Measurements from ENCODE around the gene SLC15A3. TPM values are rescaled to one million over a fixed set of nuclear protein-coding genes. Genes with fewer than 3 reads are reported as not detected.

Gene SLC15A3
- total and polyA plus RNA-seq, 4 donors = 9.0 to 20.9 (median 16.3) TPM

GRCh38 chr11:60952742-60953170, 780 bp upstream of the SLC15A3 start:
- 50% methylated on average over 3 of the region's 3 CpGs for WGBS
- H3K4me1 ChIP-seq (ENCODE audit: control insufficient read depth in 4 of 4, insufficient read depth in 4 of 4, low read length in 3 of 4) = peaks cover 5 to 23% (median 14%) of the 10 kb centered on the region in 4 donors
- peak overlapping the region; percentile 77 to 96 for H3K27ac ChIP-seq (ENCODE audit: low read depth in 1 of 2, low read length in 2 of 2)
- no peaks in the 10 kb centered on the region for H3K27me3 ChIP-seq (ENCODE audit: control insufficient read depth in 4 of 4, insufficient read depth in 4 of 4, low read length in 3 of 4)
- TF ChIP-seq TAF1 (conservative IDR thresholded peaks at IDR 0.05) = no peak
- H3K4me3 ChIP-seq (ENCODE audit: low read depth in 1 of 3, low read length in 3 of 3) = peak overlapping the region in 2 of 3 donors; percentile 46 to 88
- peak overlapping the region in 1 of 2 donors; percentile 73 for H3K9ac ChIP-seq (ENCODE audit: low read depth in 1 of 2, low read length in 2 of 2)
- no peaks in the 10 kb centered on the region for H3K9me3 ChIP-seq (ENCODE audit: control insufficient read depth in 4 of 4, low read length in 3 of 4)
- no peak for DNase-seq (ENCODE audit: low spot score)
- H3K36me3 ChIP-seq (ENCODE audit: control insufficient read depth in 4 of 4, insufficient read depth in 3 of 4, low read depth in 1 of 4, low read length in 3 of 4) = peaks cover 0 to 3% (median 0%) of the 10 kb centered on the region in 4 donors

DNA sequence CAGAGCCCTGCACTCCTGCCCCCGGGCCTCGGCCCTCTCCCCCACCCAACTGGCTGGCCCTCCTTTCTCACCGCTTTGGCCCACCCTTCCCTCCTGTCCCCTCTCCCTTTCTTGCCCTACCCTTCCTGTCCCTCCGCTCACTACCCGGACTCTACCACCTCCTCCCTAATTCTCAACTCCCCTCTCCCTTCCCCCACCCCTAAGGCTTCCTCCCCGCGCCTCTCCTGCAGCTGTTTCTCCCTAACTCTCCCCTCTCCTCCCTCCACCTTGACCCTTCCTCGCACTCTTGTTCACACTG, 421 bp downstream of the SLC15A3 start:
- peak overlapping the region; percentile 77 to 96 for H3K27ac ChIP-seq (ENCODE audit: low read depth in 1 of 2, low read length in 2 of 2)
- H3K9ac ChIP-seq (ENCODE audit: low read depth in 1 of 2, low read length in 2 of 2) = peak overlapping the region in 1 of 2 donors; percentile 73
- 16% methylated on average over 8 of the region's 8 CpGs for WGBS
- H3K4me1 ChIP-seq (ENCODE audit: control insufficient read depth in 4 of 4, insufficient read depth in 4 of 4, low read length in 3 of 4) = peaks cover 5 to 23% (median 14%) of the 10 kb centered on the region in 4 donors
- TF ChIP-seq EGR1 (IDR thresholded peaks at IDR 0.05; ENCODE audit: low read depth in 2 of 2) (no peak), SP1 (IDR thresholded peaks at IDR 0.05) (no peak), HNF4G (IDR thresholded peaks at IDR 0.05) (no peak), FOXA2 (IDR thresholded peaks at IDR 0.05) (no peak), MAX (IDR thresholded peaks at IDR 0.05) (no peak), GABPA (IDR thresholded peaks at IDR 0.05 in 1 of 2, conservative IDR thresholded peaks at IDR 0.05 in 1 of 2) (no peak), RXRA (IDR thresholded peaks at IDR 0.05) (no peak), JUND (IDR thresholded peaks at IDR 0.05) (no peak)
- TF ChIP-seq, protein P1, sequence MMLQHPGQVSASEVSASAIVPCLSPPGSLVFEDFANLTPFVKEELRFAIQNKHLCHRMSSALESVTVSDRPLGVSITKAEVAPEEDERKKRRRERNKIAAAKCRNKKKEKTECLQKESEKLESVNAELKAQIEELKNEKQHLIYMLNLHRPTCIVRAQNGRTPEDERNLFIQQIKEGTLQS (IDR thresholded peaks at IDR 0.05) = no peak
- TF ChIP-seq, protein P2, sequence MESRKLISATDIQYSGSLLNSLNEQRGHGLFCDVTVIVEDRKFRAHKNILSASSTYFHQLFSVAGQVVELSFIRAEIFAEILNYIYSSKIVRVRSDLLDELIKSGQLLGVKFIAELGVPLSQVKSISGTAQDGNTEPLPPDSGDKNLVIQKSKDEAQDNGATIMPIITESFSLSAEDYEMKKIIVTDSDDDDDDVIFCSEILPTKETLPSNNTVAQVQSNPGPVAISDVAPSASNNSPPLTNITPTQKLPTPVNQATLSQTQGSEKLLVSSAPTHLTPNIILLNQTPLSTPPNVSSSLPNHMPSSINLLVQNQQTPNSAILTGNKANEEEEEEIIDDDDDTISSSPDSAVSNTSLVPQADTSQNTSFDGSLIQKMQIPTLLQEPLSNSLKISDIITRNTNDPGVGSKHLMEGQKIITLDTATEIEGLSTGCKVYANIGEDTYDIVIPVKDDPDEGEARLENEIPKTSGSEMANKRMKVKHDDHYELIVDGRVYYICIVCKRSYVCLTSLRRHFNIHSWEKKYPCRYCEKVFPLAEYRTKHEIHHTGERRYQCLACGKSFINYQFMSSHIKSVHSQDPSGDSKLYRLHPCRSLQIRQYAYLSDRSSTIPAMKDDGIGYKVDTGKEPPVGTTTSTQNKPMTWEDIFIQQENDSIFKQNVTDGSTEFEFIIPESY (IDR thresholded peaks at IDR 0.05) = no peak
- peak overlapping the region; percentile 6 to 88 (median 46) for H3K4me3 ChIP-seq (ENCODE audit: low read depth in 1 of 3, low read length in 3 of 3)
- H3K9me3 ChIP-seq (ENCODE audit: control insufficient read depth in 4 of 4, low read length in 3 of 4) = no peaks in the 10 kb centered on the region
- no peak for DNase-seq (ENCODE audit: low spot score)
- H3K36me3 ChIP-seq (ENCODE audit: control insufficient read depth in 4 of 4, insufficient read depth in 3 of 4, low read depth in 1 of 4, low read length in 3 of 4) = peaks cover 0 to 3% (median under 1%) of the 10 kb centered on the region in 4 donors
- H3K27me3 ChIP-seq (ENCODE audit: control insufficient read depth in 4 of 4, insufficient read depth in 4 of 4, low read length in 3 of 4) = no peaks in the 10 kb centered on the region

DNA sequence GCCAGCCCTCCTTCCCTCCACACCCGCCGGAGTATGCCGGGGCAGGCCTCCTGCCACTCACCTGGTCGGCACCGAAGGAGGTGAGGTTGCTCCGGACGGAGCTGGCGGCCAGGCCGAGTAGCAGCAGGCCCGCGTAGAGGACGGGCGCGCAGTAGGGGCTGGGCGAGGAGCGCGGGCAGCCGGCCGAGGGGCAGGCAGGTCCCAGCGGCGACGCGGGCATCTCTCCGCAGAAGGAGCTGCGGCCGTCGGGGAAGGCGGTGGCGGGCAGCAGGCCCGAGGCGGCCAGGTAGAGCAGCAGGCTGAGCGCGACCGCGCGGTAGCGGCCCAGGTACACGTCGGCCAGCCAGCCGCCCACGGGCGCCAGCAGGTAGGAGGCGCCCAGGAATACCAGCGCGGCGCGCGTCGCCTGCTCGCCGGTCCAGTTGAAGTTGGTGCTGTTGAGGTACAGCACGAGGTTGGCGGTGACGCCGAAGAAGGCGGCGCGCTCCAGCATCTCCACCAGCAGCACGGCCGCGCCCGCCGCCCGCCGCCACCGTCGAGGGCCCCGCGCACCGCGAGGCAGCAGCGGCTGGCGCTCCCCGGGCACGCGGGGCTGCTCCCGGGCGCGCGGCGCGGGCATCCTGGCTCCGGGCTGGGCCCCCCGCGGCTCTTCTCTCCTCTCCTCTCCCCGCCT, 907 bp downstream of the SLC15A3 start:
- no peaks in the 10 kb centered on the region for H3K9me3 ChIP-seq (ENCODE audit: control insufficient read depth in 4 of 4, low read length in 3 of 4)
- peak overlapping the region; percentile 77 to 96 for H3K27ac ChIP-seq (ENCODE audit: low read depth in 1 of 2, low read length in 2 of 2)
- TF ChIP-seq FOXA1 (IDR thresholded peaks at IDR 0.05) = no peak
- TF ChIP-seq EGR1 (IDR thresholded peaks at IDR 0.05; ENCODE audit: low read depth in 2 of 2) = no peak
- no peak for TF ChIP-seq NR2F2 (IDR thresholded peaks at IDR 0.05)
- TF ChIP-seq, protein P2 (IDR thresholded peaks at IDR 0.05) = no peak
- TF ChIP-seq, protein P1 (IDR thresholded peaks at IDR 0.05) = no peak
- TF ChIP-seq SP1 (IDR thresholded peaks at IDR 0.05) = no peak
- no peak for DNase-seq (ENCODE audit: low spot score)
- peak overlapping the region; percentile 37 to 88 (median 46) for H3K4me3 ChIP-seq (ENCODE audit: low read depth in 1 of 3, low read length in 3 of 3)
- H3K9ac ChIP-seq (ENCODE audit: low read depth in 1 of 2, low read length in 2 of 2) = no peak overlapping the region
- peaks cover 0 to 5% (median 1%) of the 10 kb centered on the region in 4 donors for H3K36me3 ChIP-seq (ENCODE audit: control insufficient read depth in 4 of 4, insufficient read depth in 3 of 4, low read depth in 1 of 4, low read length in 3 of 4)
- WGBS = 15% methylated on average over 86 of the region's 86 CpGs
- H3K27me3 ChIP-seq (ENCODE audit: control insufficient read depth in 4 of 4, insufficient read depth in 4 of 4, low read length in 3 of 4) = no peaks in the 10 kb centered on the region
- peaks cover 5 to 23% (median 14%) of the 10 kb centered on the region in 4 donors for H3K4me1 ChIP-seq (ENCODE audit: control insufficient read depth in 4 of 4, insufficient read depth in 4 of 4, low read length in 3 of 4)
